HCT116 (cell line): ENCODE results near the gene SCYL2. TPM values are rescaled to one million over a fixed set of nuclear protein-coding genes. Genes with fewer than 3 reads are reported as not detected.

Experiments
- ATAC-seq: fragments of 200-7000 bp; cut with Tn5 transposase; 2 replicates; pipeline ENCODE4 v1.9.1; 2020; ENCODE audit warnings: mild to moderate bottlenecking, moderate library complexity
- BruUV-seq: library from RNA; stranded (reverse); fragments of 400-500 nt; replicated peaks from 2 replicates; lab custom pipeline; 2021; lab: Mats Ljungman, UMichigan
- CTCF ChIA-PET: fragments of 300-600 bp; sonication (Branson Sonifier 250); formaldehyde crosslinking; loops from one replicate; lab custom pipeline; 2021; ENCODE audit warnings: antibody characterized with exemption; lab: Charles Lee
- POLR2A ChIA-PET: fragments of 300-600, 350-600 bp; sonication (Branson Sonifier 250); formaldehyde crosslinking; loops from one replicate; lab custom pipeline; 2021; ENCODE audit warnings: antibody characterized with exemption; lab: Charles Lee
- RAD21 ChIA-PET, 2 experiments: fragments of 300-600 bp; sonication (Branson Sonifier 250); formaldehyde crosslinking; loops; one replicate each; lab custom pipeline; 2023; ENCODE audit warnings: low total read pairs in 2 of 2; ENCODE audit not compliant: uncharacterized antibody in 2 of 2, unreplicated experiment in 2 of 2, low non-redundant PET in 1 of 2; lab: Charles Lee
- DNase-seq: peaks from one replicate; pipeline ENCODE4 v3.0.0-alpha.2; 2010; ENCODE audit warnings: low read depth, low spot score
- H2AFZ ChIP-seq: fragments of 200-600 bp; shearing (Covaris generic), sonication (generic); 2 replicates; pipeline ENCODE4 v1.6.1; 2017; ENCODE audit warnings: low read depth, mixed run types, mixed read lengths, antibody characterized with exemption, low read length; ENCODE audit not compliant: poor library complexity, severe bottlenecking
- H3K27ac ChIP-seq: 2 replicates; pipeline ENCODE4 v1.5.1; 2012; ENCODE audit warnings: low read depth, low read length
- H3K27me3 ChIP-seq: fragments of 200-600 bp; sonication (generic); 2 replicates; pipeline ENCODE4 v1.6.1; 2016; ENCODE audit warnings: mixed run types, low read length, mixed read lengths; ENCODE audit not compliant: insufficient read depth
- H3K36me3 ChIP-seq, 2 experiments: fragments of 200-500 bp in 1 of 2; fragments of 200-600 bp in 1 of 2; sonication (Bioruptor generic) in 1 of 2; sonication (generic) in 1 of 2; 2 replicates each; pipeline versions ENCODE4 v1.5.1 to v1.6.1; 2014 to 2016; ENCODE audit warnings: low read length in 2 of 2, inconsistent platforms in 1 of 2, mixed read lengths in 1 of 2, mixed run types in 1 of 2; ENCODE audit not compliant: insufficient read depth in 2 of 2, control insufficient read depth in 1 of 2
- H3K4me1 ChIP-seq, 2 experiments: fragments of 200-600 bp in 1 of 2; sonication (generic) in 1 of 2; 2 replicates each; pipeline versions ENCODE4 v1.5.1 to v1.6.1; 2012 to 2017; ENCODE audit warnings: low read length in 2 of 2, inconsistent platforms in 1 of 2, mild to moderate bottlenecking in 1 of 2, mixed read lengths in 1 of 2, mixed run types in 1 of 2, moderate library complexity in 1 of 2; ENCODE audit not compliant: insufficient read depth in 2 of 2, control insufficient read depth in 1 of 2
- H3K4me2 ChIP-seq: fragments of 200-600 bp; sonication (generic); 2 replicates; pipeline ENCODE4 v1.6.1; 2017; ENCODE audit warnings: mixed run types, low read length, mixed read lengths
- H3K4me3 ChIP-seq, 2 experiments: fragments of 200-600 bp in 1 of 2; sonication (generic) in 1 of 2; replicated peaks in 1 of 2; 2 replicates each; pipeline ENCODE4 v1.5.1; 2011 to 2016; ENCODE audit warnings: low read length in 2 of 2, control low read depth in 1 of 2, low read depth in 1 of 2, mild to moderate bottlenecking in 1 of 2, mixed read lengths in 1 of 2, mixed run types in 1 of 2
- H3K79me2 ChIP-seq: fragments of 200-600 bp; sonication (generic); 2 replicates; pipeline ENCODE4 v1.6.1; 2017; ENCODE audit warnings: mild to moderate bottlenecking, mixed run types, low read length, moderate library complexity, mixed read lengths; ENCODE audit not compliant: insufficient read depth
- H3K9ac ChIP-seq: fragments of 200-600 bp; sonication (generic); 2 replicates; pipeline ENCODE4 v1.6.1; 2016; ENCODE audit warnings: low read length, mixed read lengths
- H3K9me2 ChIP-seq: fragments of 200-600 bp; sonication (generic), shearing (Covaris generic); 2 replicates; pipeline ENCODE4 v1.6.1; 2017; ENCODE audit warnings: mixed run types, mild to moderate bottlenecking, moderate library complexity; ENCODE audit not compliant: insufficient read depth
- H3K9me3 ChIP-seq, 2 experiments: fragments of 200-500 bp in 1 of 2; fragments of 200-600 bp in 1 of 2; sonication (Bioruptor generic) in 1 of 2; sonication (generic) in 1 of 2; 2 replicates each; pipeline ENCODE4 v1.6.1; 2014 to 2017; ENCODE audit warnings: low read length in 2 of 2, mixed read lengths in 2 of 2, inconsistent platforms in 1 of 2, low read depth in 1 of 2, mild to moderate bottlenecking in 1 of 2, mixed run types in 1 of 2, moderate library complexity in 1 of 2; ENCODE audit not compliant: control insufficient read depth in 1 of 2, insufficient read depth in 1 of 2
- H4K20me1 ChIP-seq: fragments of 200-600 bp; sonication (generic), shearing (Covaris generic); 2 replicates; pipeline ENCODE4 v1.6.1; 2017; ENCODE audit warnings: mixed run types, mild to moderate bottlenecking, moderate library complexity; ENCODE audit not compliant: insufficient read depth
- ATF3 ChIP-seq: IDR thresholded peaks from 2 replicates; pipeline ENCODE4 v1.6.1; 2012
- CEBPB ChIP-seq: IDR thresholded peaks from 2 replicates; pipeline ENCODE4 v1.6.1; 2012; ENCODE audit warnings: low read depth
- CTCF ChIP-seq, 3 experiments: fragments of 200-600 bp in 1 of 3; sonication (generic) in 1 of 3; IDR thresholded peaks in 2 of 3; conservative IDR thresholded peaks in 1 of 3; 2 replicates each; pipeline ENCODE4 v1.5.1; 2012 to 2017; ENCODE audit warnings: low read depth in 2 of 3, low read length in 2 of 3, antibody characterized with exemption in 1 of 3, borderline replicate concordance in 1 of 3, control low read depth in 1 of 3, mild to moderate bottlenecking in 1 of 3, mixed read lengths in 1 of 3, mixed run types in 1 of 3, moderate library complexity in 1 of 3; ENCODE audit not compliant: insufficient read depth in 1 of 3
- EGR1 ChIP-seq: IDR thresholded peaks from 2 replicates; pipeline ENCODE4 v1.6.1; 2012; ENCODE audit warnings: low read depth
- ELF1 ChIP-seq: IDR thresholded peaks from 2 replicates; pipeline ENCODE4 v1.6.1; 2012; ENCODE audit warnings: low read depth, borderline replicate concordance
- EZH2phosphoT487 ChIP-seq: fragments of 200-600 bp; IDR thresholded peaks from 2 replicates; pipeline ENCODE4 v1.6.1; 2018; ENCODE audit warnings: antibody characterized with exemption, borderline replicate concordance
- FOSL1 ChIP-seq: IDR thresholded peaks from 2 replicates; pipeline ENCODE4 v1.6.1; 2012; ENCODE audit warnings: low read depth
- POLR2A ChIP-seq: IDR thresholded peaks from 2 replicates; pipeline ENCODE4 v1.7.0; 2011; ENCODE audit warnings: borderline replicate concordance; ENCODE audit not compliant: insufficient read depth, insufficient read length; ENCODE audit errors: extremely low read depth
- POLR2AphosphoS5 ChIP-seq: IDR thresholded peaks from 2 replicates; pipeline ENCODE4 v1.6.1; 2011; ENCODE audit warnings: mild to moderate bottlenecking, low read depth, low read length, moderate library complexity
- RAD21 ChIP-seq: IDR thresholded peaks from 2 replicates; pipeline ENCODE4 v1.6.1; 2012; ENCODE audit warnings: low read depth, mild to moderate bottlenecking
- SIN3A ChIP-seq: IDR thresholded peaks from 2 replicates; pipeline ENCODE4 v1.6.1; 2012; ENCODE audit warnings: low read depth
- SP1 ChIP-seq: IDR thresholded peaks from 2 replicates; pipeline ENCODE4 v1.6.1; 2012; ENCODE audit warnings: low read depth
- SRF ChIP-seq: IDR thresholded peaks from 2 replicates; pipeline ENCODE4 v1.6.1; 2012; ENCODE audit warnings: low read depth
- TCF7L2 ChIP-seq: IDR thresholded peaks from 2 replicates; pipeline ENCODE4 v1.7.0; 2011; ENCODE audit warnings: borderline replicate concordance, inconsistent platforms; ENCODE audit not compliant: insufficient read depth, insufficient read length; ENCODE audit errors: extremely low read depth
- ZBTB33 ChIP-seq: IDR thresholded peaks from 2 replicates; pipeline ENCODE4 v1.6.1; 2011; ENCODE audit warnings: mild to moderate bottlenecking, low read length, moderate library complexity; ENCODE audit not compliant: insufficient replicate concordance; ENCODE audit errors: extremely low read depth
- ZFX ChIP-seq: fragments of 450-650 bp; IDR thresholded peaks from 2 replicates; pipeline ENCODE4 v1.6.1; 2017
- ZNF274 ChIP-seq: fragments of 200-500 bp; sonication (Bioruptor generic); IDR thresholded peaks from 2 replicates; pipeline ENCODE4 v1.6.1; 2014; ENCODE audit warnings: mild to moderate bottlenecking, low read depth, low read length, inconsistent platforms
- intact Hi-C: fragments of 100-400 bp; cut with micrococcal nuclease; formaldehyde crosslinking; loops from 2 replicates; pipeline ENCODE4 v1.10.0; 2022
- total RNA-seq: library from RNA; stranded (reverse); gene quantifications from one replicate; pipeline ENCODE4 v1.2.1, GENCODE V29; 2021; ENCODE audit not compliant: unreplicated experiment

Gene SCYL2
- total RNA-seq, 1 experiment from 2014 or later: 31.7 TPM

GRCh38 chr12:100289038-100289437, 22.1 kb downstream of the SCYL2 start:
- H2AFZ ChIP-seq: no peak overlapping the region
- intact Hi-C loops: no loop called here
- H3K79me2 ChIP-seq: no peaks in the 10 kb centered on the region
- H3K27ac ChIP-seq: no peak overlapping the region
- TF ChIP-seq POLR2A (no peak), SRF (no peak), SP1 (no peak), CTCF (IDR thresholded peaks at IDR 0.05 in 2 of 3, conservative IDR thresholded peaks at IDR 0.05 in 1 of 3; ENCODE audit: borderline replicate concordance in 1 of 3, insufficient read depth in 1 of 3, low read depth in 2 of 3, low read length in 2 of 3) (no peak), ZFX (no peak), FOSL1 (no peak), ELF1 (no peak), SIN3A (no peak), ZBTB33 (no peak), ZNF274 (no peak), POLR2AphosphoS5 (no peak), ATF3 (no peak), RAD21 (no peak), TCF7L2 (no peak), EGR1 (no peak), EZH2phosphoT487 (no peak), CEBPB (no peak)
- H3K9me2 ChIP-seq: no peaks in the 10 kb centered on the region
- no TSS peak for BruUV-seq
- DNase-seq (no peak), ATAC-seq (no peak)
- no peaks in the 10 kb centered on the region for H3K9me3 ChIP-seq
- no peak overlapping the region for H3K4me3 ChIP-seq
- H3K27me3 ChIP-seq: no peaks in the 10 kb centered on the region
- H3K36me3 ChIP-seq: peaks cover 0 to 2% of the 10 kb centered on the region in 2 experiments; a peak in 1 of 4 replicates
- H3K9ac ChIP-seq: no peak overlapping the region
- CTCF ChIA-PET: no interaction called here
- H3K4me1 ChIP-seq: no peaks in the 10 kb centered on the region
- H4K20me1 ChIP-seq: no peaks in the 10 kb centered on the region
- no peak overlapping the region for H3K4me2 ChIP-seq
- POLR2A ChIA-PET: no interaction called here
- RAD21 ChIA-PET: no interaction called here
